PFSK-1 (cell line): ENCODE data around the gene PIK3R1.

Experiments used
- FOXP2 ChIP-seq: optimal IDR thresholded peaks from 2 replicates; pipeline ENCODE3; 2011; ENCODE audit warnings: borderline replicate concordance, control low read depth, inconsistent platforms; ENCODE audit not compliant: insufficient read depth; ENCODE audit errors: extremely low read length, extremely low read depth
- POLR2AphosphoS5 ChIP-seq: IDR thresholded peaks from 2 replicates; pipeline ENCODE4 v1.6.1; 2012; ENCODE audit warnings: low read depth, mild to moderate bottlenecking, control low read depth, low read length, moderate library complexity
- SIN3A ChIP-seq: IDR thresholded peaks from 2 replicates; pipeline ENCODE4 v1.6.1; 2012; ENCODE audit warnings: mild to moderate bottlenecking, low read length, moderate library complexity, borderline replicate concordance; ENCODE audit not compliant: insufficient read depth
- TAF1 ChIP-seq: IDR thresholded peaks from 2 replicates; pipeline ENCODE4 v1.6.1; 2012; ENCODE audit warnings: low read length, control low read depth, borderline replicate concordance; ENCODE audit not compliant: insufficient read depth
- TF ChIP-seq, protein P1 (sequence below), 2 experiments: IDR thresholded peaks; 2 replicates each; pipeline versions ENCODE4 v1.6.1 to v1.8.0; 2011 to 2012; ENCODE audit warnings: low read depth in 2 of 2, low read length in 2 of 2, control low read depth in 1 of 2, inconsistent platforms in 1 of 2, mild to moderate bottlenecking in 1 of 2, moderate library complexity in 1 of 2; ENCODE audit not compliant: insufficient read depth in 1 of 2

Gene PIK3R1

DNA sequence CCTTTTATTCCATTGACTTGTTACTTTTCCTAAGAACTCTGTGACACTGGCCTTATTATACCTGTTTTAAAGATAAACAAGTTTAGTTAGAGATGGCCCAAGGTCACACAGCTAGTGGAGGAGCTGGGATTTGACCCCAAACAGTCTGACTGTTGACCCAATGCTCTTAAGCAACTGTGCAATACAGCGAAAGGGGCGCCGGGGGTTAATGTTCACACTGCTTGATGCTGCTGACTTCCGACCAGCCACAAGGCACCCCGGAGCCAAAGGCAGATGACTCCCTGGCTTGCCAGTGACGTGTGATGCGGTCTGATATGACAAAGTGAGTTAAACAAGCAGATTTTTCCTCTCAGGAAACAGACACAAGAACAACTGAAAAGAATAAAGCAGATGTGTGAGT is 23.9 kb downstream of the PIK3R1 start:
- TF ChIP-seq, protein P1, sequence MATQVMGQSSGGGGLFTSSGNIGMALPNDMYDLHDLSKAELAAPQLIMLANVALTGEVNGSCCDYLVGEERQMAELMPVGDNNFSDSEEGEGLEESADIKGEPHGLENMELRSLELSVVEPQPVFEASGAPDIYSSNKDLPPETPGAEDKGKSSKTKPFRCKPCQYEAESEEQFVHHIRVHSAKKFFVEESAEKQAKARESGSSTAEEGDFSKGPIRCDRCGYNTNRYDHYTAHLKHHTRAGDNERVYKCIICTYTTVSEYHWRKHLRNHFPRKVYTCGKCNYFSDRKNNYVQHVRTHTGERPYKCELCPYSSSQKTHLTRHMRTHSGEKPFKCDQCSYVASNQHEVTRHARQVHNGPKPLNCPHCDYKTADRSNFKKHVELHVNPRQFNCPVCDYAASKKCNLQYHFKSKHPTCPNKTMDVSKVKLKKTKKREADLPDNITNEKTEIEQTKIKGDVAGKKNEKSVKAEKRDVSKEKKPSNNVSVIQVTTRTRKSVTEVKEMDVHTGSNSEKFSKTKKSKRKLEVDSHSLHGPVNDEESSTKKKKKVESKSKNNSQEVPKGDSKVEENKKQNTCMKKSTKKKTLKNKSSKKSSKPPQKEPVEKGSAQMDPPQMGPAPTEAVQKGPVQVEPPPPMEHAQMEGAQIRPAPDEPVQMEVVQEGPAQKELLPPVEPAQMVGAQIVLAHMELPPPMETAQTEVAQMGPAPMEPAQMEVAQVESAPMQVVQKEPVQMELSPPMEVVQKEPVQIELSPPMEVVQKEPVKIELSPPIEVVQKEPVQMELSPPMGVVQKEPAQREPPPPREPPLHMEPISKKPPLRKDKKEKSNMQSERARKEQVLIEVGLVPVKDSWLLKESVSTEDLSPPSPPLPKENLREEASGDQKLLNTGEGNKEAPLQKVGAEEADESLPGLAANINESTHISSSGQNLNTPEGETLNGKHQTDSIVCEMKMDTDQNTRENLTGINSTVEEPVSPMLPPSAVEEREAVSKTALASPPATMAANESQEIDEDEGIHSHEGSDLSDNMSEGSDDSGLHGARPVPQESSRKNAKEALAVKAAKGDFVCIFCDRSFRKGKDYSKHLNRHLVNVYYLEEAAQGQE (IDR thresholded peaks at IDR 0.05; ENCODE audit: insufficient read depth in 1 of 2, low read depth in 2 of 2, low read length in 2 of 2), result no peak
- no peak for TF ChIP-seq SIN3A
- TF ChIP-seq TAF1, result no peak
- no peak for TF ChIP-seq POLR2AphosphoS5
- TF ChIP-seq FOXP2, result no peak

DNA sequence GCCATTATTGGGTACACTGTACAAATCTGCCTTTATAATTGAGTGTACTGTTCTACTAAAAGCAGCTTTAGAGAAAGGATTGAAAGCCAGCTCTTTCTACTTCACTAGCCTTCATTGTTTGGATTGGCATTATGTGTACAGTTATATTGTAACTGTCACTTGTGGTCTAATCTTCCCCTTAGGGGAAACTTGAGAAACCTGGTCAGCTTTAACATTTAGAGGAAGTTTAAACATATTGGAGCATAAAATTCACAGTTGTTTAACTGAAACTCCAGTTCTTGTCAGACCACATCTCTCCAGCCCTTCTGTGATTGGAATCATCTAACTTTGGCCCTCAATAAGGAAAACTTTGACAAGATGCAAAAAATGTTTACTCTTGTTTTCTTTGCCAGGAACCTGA is 24.6 kb downstream of the PIK3R1 start:
- no peak for TF ChIP-seq FOXP2
- no peak for TF ChIP-seq TAF1
- TF ChIP-seq, protein P1 (IDR thresholded peaks at IDR 0.05; ENCODE audit: insufficient read depth in 1 of 2, low read depth in 2 of 2, low read length in 2 of 2), result no peak
- no peak for TF ChIP-seq SIN3A
- TF ChIP-seq POLR2AphosphoS5, result no peak

DNA sequence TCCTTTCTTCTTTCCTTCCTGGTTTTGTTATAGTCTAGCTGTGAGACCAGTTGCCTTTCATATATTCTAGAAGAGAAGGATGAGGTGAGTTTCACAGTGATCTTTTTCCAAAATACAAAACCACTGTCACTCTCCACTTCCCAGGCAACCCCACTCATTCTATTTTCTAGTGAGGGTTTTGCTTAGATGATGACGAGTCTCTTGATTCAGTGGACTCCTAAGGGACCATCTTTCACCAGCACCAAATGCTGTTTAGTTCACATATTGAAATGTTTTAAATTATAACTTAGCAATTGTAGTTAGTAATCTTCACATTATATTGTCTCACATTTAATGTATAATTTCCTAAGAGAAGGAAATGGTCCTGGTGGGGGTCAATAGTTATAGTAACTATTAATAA is 25.2 kb downstream of the PIK3R1 start:
- TF ChIP-seq TAF1 (no peak), POLR2AphosphoS5 (no peak), SIN3A (no peak), FOXP2 (no peak)
- TF ChIP-seq, protein P1 (IDR thresholded peaks at IDR 0.05; ENCODE audit: insufficient read depth in 1 of 2, low read depth in 2 of 2, low read length in 2 of 2), result no peak

DNA sequence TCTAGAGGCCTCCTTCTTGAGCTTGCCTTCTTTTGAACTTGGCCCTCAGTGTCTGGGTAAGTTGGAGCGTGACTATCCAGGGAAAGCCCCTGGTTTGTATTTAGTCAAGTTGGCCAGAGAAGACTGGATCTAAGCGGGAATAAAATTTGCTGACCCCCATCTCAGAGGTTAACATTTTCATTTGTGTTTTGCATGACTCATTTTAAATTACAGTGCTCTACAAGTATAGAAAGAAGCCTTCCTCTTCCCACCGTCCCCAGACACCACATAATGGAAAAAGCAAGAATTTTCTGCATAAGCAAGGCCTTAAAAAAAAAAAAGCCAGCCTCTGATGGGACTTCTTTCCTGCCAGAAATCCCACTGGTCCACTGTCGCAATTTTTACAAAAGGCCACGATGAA is 27.2 kb downstream of the PIK3R1 start:
- TF ChIP-seq FOXP2 (no peak), POLR2AphosphoS5 (no peak), TAF1 (no peak), SIN3A (no peak)
- TF ChIP-seq, protein P1 (IDR thresholded peaks at IDR 0.05; ENCODE audit: insufficient read depth in 1 of 2, low read depth in 2 of 2, low read length in 2 of 2), result no peak

DNA sequence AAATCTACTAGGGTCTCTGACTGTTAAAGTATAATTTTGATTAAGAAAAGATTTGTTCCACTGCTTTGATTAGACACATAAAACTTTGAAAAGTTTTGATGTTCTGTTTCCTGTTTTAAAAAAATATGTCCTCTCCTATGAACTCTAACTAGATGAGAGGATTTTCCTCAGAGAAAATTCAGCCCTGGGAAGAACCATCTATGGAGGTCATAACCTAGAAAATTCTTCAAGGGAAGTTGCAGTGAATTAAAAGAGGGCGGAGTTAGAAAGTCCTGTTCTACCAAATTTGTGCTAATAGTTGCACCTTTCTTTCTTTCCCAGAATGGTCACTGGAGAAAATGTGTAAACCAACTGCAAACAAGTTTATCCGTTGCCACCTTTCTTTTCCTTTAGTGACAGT is 27.7 kb downstream of the PIK3R1 start:
- TF ChIP-seq, protein P1 (IDR thresholded peaks at IDR 0.05; ENCODE audit: insufficient read depth in 1 of 2, low read depth in 2 of 2, low read length in 2 of 2), result no peak
- TF ChIP-seq POLR2AphosphoS5 (no peak), SIN3A (no peak)
